Measurements from ENCODE around the gene RPS3A. TPM values are rescaled to one million over a fixed set of nuclear protein-coding genes. Genes with fewer than 3 reads are reported as not detected.

RPS3A gene
- total and polyA plus RNA-seq, 5 donors: 1,119 to 1,657 (median 1,276) TPM

- H3K27ac ChIP-seq (ENCODE audit: low read length): no peak overlapping the region
- no peak overlapping the region for H3K4me3 ChIP-seq (ENCODE audit: low read length)
- 65% methylated on average over 3 of the region's 3 CpGs for WGBS
- no peaks in the 10 kb centered on the region for H3K4me1 ChIP-seq (ENCODE audit: control insufficient read depth, insufficient read depth, low read length)
- no peak for DNase-seq
- intact Hi-C loops (cut with DNase I): no loop called here
- no peak for ATAC-seq
- H3K9me3 ChIP-seq (ENCODE audit: control insufficient read depth, low read length): no peaks in the 10 kb centered on the region
- no peaks in the 10 kb centered on the region for H3K27me3 ChIP-seq (ENCODE audit: control insufficient read depth, insufficient read depth)
Observed at GRCh38 chr4:151093203-151093602, 6.2 kb upstream of the RPS3A start.

GRCh38 chr4:151094290-151094751, 5.1 kb upstream of the RPS3A start:
- 74% methylated on average over 2 of the region's 2 CpGs for WGBS
- H3K9me3 ChIP-seq (ENCODE audit: control insufficient read depth, low read length): no peaks in the 10 kb centered on the region
- no peak overlapping the region for H3K4me3 ChIP-seq (ENCODE audit: low read length)
- no peaks in the 10 kb centered on the region for H3K4me1 ChIP-seq (ENCODE audit: control insufficient read depth, insufficient read depth, low read length)
- DNase-seq: no peak
- H3K27ac ChIP-seq (ENCODE audit: low read length): no peak overlapping the region
- ATAC-seq: no peak
- intact Hi-C loops (cut with DNase I): no loop called here
- no peaks in the 10 kb centered on the region for H3K27me3 ChIP-seq (ENCODE audit: control insufficient read depth, insufficient read depth)

GRCh38 chr4:151095142-151095541, 4.3 kb upstream of the RPS3A start:
- Histone ChIP-seq H3K4me3 (ENCODE audit: low read length) (no peak overlapping the region), H3K27me3 (ENCODE audit: control insufficient read depth, insufficient read depth) (no peaks in the 10 kb centered on the region), H3K9me3 (ENCODE audit: control insufficient read depth, low read length) (no peaks in the 10 kb centered on the region), H3K4me1 (ENCODE audit: control insufficient read depth, insufficient read depth, low read length) (no peaks in the 10 kb centered on the region), H3K27ac (ENCODE audit: low read length) (no peak overlapping the region)
- WGBS: 93% methylated on average over 3 of the region's 3 CpGs
- DNase-seq (no peak), ATAC-seq (no peak)
- intact Hi-C loops (cut with DNase I): loop anchor here in 1 of 4 donors (5.0 kb wide), 1 partner anchor 78 kb away; the partner anchor contains the start of gene LRBA

- Histone ChIP-seq H3K27me3 (ENCODE audit: control insufficient read depth, insufficient read depth) (no peaks in the 10 kb centered on the region), H3K9me3 (ENCODE audit: control insufficient read depth, low read length) (no peaks in the 10 kb centered on the region), H3K4me3 (ENCODE audit: low read length) (no peak overlapping the region), H3K27ac (ENCODE audit: low read length) (no peak overlapping the region), H3K4me1 (ENCODE audit: control insufficient read depth, insufficient read depth, low read length) (no peaks in the 10 kb centered on the region)
- WGBS: 91% methylated on average over 3 of the region's 3 CpGs
- DNase-seq (no peak), ATAC-seq (no peak)
- intact Hi-C loops (cut with DNase I): loop anchor here in 1 of 4 donors (5.0 kb wide), 1 partner anchor 80 kb away; the partner anchor contains the start of gene LRBA
Observed at GRCh38 chr4:151097759-151098158, 1.7 kb upstream of the RPS3A start.

GRCh38 chr4:151098979-151099228, 524 bp upstream of the RPS3A start:
- Histone ChIP-seq H3K4me3 (ENCODE audit: low read length) (peak overlapping the region; percentile 55), H3K4me1 (ENCODE audit: control insufficient read depth, insufficient read depth, low read length) (no peaks in the 10 kb centered on the region), H3K27me3 (ENCODE audit: control insufficient read depth, insufficient read depth) (no peaks in the 10 kb centered on the region), H3K9me3 (ENCODE audit: control insufficient read depth, low read length) (no peaks in the 10 kb centered on the region), H3K27ac (ENCODE audit: low read length) (peak overlapping the region; percentile 28)
- 21% methylated on average over 8 of the region's 8 CpGs for WGBS
- intact Hi-C loops (cut with DNase I): loop anchor here in 1 of 4 donors (5.0 kb wide), 1 partner anchor 82 kb away; the partner anchor contains the start of gene LRBA
- ATAC-seq: peak; percentile 22 to 36
- no peak for DNase-seq

GRCh38 chr4:151099976-151100417, 569 bp downstream of the RPS3A start:
- Histone ChIP-seq H3K4me3 (ENCODE audit: low read length) (peak overlapping the region; percentile 78), H3K27ac (ENCODE audit: low read length) (peak overlapping the region; percentile 46), H3K4me1 (ENCODE audit: control insufficient read depth, insufficient read depth, low read length) (no peaks in the 10 kb centered on the region), H3K27me3 (ENCODE audit: control insufficient read depth, insufficient read depth) (no peaks in the 10 kb centered on the region), H3K9me3 (ENCODE audit: control insufficient read depth, low read length) (no peaks in the 10 kb centered on the region)
- intact Hi-C loops (cut with DNase I): loop anchor here in 1 of 4 donors (5.0 kb wide), 1 partner anchor 83 kb away; the partner anchor contains the start of gene LRBA
- ATAC-seq (peak; percentile 28 to 36), DNase-seq (no peak)
- under 1% methylated on average over 13 of the region's 13 CpGs for WGBS

- 12% methylated on average over 3 of the region's 3 CpGs for WGBS
- Histone ChIP-seq H3K4me1 (ENCODE audit: control insufficient read depth, insufficient read depth, low read length) (no peaks in the 10 kb centered on the region), H3K27ac (ENCODE audit: low read length) (no peak overlapping the region), H3K9me3 (ENCODE audit: control insufficient read depth, low read length) (no peaks in the 10 kb centered on the region), H3K4me3 (ENCODE audit: low read length) (peak overlapping the region; percentile 78), H3K27me3 (ENCODE audit: control insufficient read depth, insufficient read depth) (no peaks in the 10 kb centered on the region)
- intact Hi-C loops (cut with DNase I): no loop called here
- no peak for DNase-seq
- ATAC-seq: no peak
Observed at GRCh38 chr4:151100531-151100930, 1.1 kb downstream of the RPS3A start.

- WGBS: 73% methylated on average over 2 of the region's 2 CpGs
- H3K4me1 ChIP-seq (ENCODE audit: control insufficient read depth, insufficient read depth, low read length): no peaks in the 10 kb centered on the region
- intact Hi-C loops (cut with DNase I): no loop called here
- H3K4me3 ChIP-seq (ENCODE audit: low read length): no peak overlapping the region
- ATAC-seq: no peak
- H3K27me3 ChIP-seq (ENCODE audit: control insufficient read depth, insufficient read depth): no peaks in the 10 kb centered on the region
- no peaks in the 10 kb centered on the region for H3K9me3 ChIP-seq (ENCODE audit: control insufficient read depth, low read length)
- no peak overlapping the region for H3K27ac ChIP-seq (ENCODE audit: low read length)
- no peak for DNase-seq
Observed at GRCh38 chr4:151103758-151104157, 4.3 kb downstream of the RPS3A start.

GRCh38 chr4:151104621-151105020, 5.2 kb downstream of the RPS3A start:
- WGBS: 98% methylated on average over 1 of the region's 1 CpG
- Histone ChIP-seq H3K4me1 (ENCODE audit: control insufficient read depth, insufficient read depth, low read length) (no peaks in the 10 kb centered on the region), H3K4me3 (ENCODE audit: low read length) (no peak overlapping the region), H3K9me3 (ENCODE audit: control insufficient read depth, low read length) (no peaks in the 10 kb centered on the region), H3K27me3 (ENCODE audit: control insufficient read depth, insufficient read depth) (no peaks in the 10 kb centered on the region), H3K27ac (ENCODE audit: low read length) (no peak overlapping the region)
- intact Hi-C loops (cut with DNase I): no loop called here
- ATAC-seq (no peak), DNase-seq (no peak)

DNA sequence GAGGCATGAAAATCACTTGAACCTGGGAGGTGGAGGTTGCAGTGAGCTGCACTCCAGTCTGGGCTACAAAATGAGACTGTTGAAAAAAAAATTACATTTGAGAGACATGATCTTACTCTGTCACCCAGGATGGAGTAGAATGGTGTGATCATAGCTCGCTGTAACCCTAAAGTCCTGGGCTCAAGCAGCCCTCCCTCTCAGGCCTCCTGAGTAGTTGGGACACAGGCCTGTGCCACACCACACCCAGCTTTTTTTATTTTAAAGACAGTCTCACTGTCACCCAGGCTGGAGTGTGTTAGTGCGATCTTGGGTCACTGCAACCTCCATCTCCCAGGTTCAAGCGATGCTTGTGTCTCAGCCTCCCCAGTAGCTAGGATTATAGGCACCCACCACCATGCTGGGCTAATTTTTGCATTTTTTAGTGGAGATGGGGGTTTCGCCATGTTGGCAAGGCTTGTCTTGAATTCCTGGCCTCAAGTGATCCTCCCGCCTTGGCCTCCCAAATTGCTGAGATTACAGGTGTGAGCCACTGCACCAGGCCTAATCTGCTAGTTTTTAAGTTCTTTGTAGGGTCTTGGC, 6.1 kb downstream of the RPS3A start:
- no peaks in the 10 kb centered on the region for H3K9me3 ChIP-seq (ENCODE audit: control insufficient read depth, low read length)
- peak; percentile 23 to 25 for ATAC-seq
- H3K27me3 ChIP-seq (ENCODE audit: control insufficient read depth, insufficient read depth): no peaks in the 10 kb centered on the region
- intact Hi-C loops (cut with DNase I): no loop called here
- 99% methylated on average over 5 of the region's 5 CpGs for WGBS
- no peak overlapping the region for H3K27ac ChIP-seq (ENCODE audit: low read length)
- H3K4me3 ChIP-seq (ENCODE audit: low read length): no peak overlapping the region
- no peak for DNase-seq
- no peaks in the 10 kb centered on the region for H3K4me1 ChIP-seq (ENCODE audit: control insufficient read depth, insufficient read depth, low read length)

DNA sequence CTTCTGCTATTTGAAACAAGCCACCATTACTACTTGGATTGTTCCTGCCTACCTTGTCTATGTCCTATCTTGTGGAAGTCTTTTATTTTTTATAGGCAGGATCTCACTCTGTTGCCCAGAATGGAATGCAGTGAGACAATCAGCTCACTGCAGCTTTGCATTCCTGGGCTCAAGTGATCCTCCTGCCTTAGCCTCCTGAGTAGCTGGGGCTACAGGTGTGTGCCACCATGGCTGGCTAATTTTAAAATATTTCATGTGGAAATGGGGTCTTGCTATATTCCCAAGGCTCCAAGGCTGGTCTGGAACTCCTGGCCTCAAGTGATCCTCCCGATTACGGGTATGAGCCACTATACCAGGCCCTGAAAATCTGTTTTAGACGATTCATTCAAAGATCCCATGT, 7.6 kb downstream of the RPS3A start:
- no peak for ATAC-seq
- 96% methylated on average over 3 of the region's 3 CpGs for WGBS

GRCh38 chr4:151110236-151110635, 10.8 kb downstream of the RPS3A start:
- Histone ChIP-seq H3K4me1 (ENCODE audit: control insufficient read depth, insufficient read depth, low read length) (peaks cover 3% of the 10 kb centered on the region), H3K4me3 (ENCODE audit: low read length) (no peak overlapping the region), H3K27me3 (ENCODE audit: control insufficient read depth, insufficient read depth) (no peaks in the 10 kb centered on the region), H3K9me3 (ENCODE audit: control insufficient read depth, low read length) (no peaks in the 10 kb centered on the region), H3K27ac (ENCODE audit: low read length) (no peak overlapping the region)
- DNase-seq (no peak), ATAC-seq (no peak)
- 99% methylated on average over 3 of the region's 3 CpGs for WGBS
- intact Hi-C loops (cut with DNase I): loop anchor here in 1 of 4 donors (10.0 kb wide), 1 partner anchor 255 kb away; no protein-coding TSS in a partner anchor

More for the DNA sequence above, 7.6 kb downstream of the RPS3A start:
- no peak overlapping the region for H3K27ac ChIP-seq (ENCODE audit: low read length)
- no peaks in the 10 kb centered on the region for H3K9me3 ChIP-seq (ENCODE audit: control insufficient read depth, low read length)
- intact Hi-C loops (cut with DNase I): no loop called here
- no peaks in the 10 kb centered on the region for H3K27me3 ChIP-seq (ENCODE audit: control insufficient read depth, insufficient read depth)
- H3K4me3 ChIP-seq (ENCODE audit: low read length): no peak overlapping the region
- DNase-seq: no peak
- H3K4me1 ChIP-seq (ENCODE audit: control insufficient read depth, insufficient read depth, low read length): no peaks in the 10 kb centered on the region

Data from right cardiac atrium (tissue), 5 donors.